ENCODE measurements around the gene DLG1.

DNA sequence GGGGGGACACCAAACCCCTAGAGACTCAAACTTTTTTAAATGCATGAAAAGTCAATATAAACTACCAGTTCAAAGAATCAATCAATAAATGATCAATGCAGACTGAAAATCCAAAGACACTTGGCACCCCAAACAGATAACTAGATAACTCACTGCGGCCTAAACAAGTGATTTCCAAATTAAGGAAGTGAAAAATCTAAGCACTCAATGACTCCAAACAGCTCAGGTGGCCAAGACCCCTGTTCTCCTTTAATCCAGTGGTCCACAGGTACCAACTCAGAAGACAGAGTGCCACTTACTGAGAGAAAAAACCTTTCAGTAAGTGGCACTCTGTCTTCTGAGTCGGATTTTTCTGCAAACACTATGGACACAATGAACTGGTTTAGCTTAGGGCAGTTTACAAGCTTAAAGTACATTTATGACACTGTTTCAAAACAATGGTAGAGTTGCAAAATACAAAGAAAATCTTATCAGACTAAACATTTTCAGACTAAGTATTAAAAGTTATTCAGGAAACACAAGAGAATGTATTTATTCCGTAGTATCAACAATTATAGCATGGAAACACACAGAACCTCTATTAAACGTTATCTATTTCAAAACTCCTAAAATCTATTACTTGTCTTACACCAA lies 4.7 kb downstream of the DLG1 start:
- TF ChIP-seq, protein P1, sequence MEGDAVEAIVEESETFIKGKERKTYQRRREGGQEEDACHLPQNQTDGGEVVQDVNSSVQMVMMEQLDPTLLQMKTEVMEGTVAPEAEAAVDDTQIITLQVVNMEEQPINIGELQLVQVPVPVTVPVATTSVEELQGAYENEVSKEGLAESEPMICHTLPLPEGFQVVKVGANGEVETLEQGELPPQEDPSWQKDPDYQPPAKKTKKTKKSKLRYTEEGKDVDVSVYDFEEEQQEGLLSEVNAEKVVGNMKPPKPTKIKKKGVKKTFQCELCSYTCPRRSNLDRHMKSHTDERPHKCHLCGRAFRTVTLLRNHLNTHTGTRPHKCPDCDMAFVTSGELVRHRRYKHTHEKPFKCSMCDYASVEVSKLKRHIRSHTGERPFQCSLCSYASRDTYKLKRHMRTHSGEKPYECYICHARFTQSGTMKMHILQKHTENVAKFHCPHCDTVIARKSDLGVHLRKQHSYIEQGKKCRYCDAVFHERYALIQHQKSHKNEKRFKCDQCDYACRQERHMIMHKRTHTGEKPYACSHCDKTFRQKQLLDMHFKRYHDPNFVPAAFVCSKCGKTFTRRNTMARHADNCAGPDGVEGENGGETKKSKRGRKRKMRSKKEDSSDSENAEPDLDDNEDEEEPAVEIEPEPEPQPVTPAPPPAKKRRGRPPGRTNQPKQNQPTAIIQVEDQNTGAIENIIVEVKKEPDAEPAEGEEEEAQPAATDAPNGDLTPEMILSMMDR (IDR thresholded peaks at IDR 0.05), result no peak
- no peak for TF ChIP-seq POLR2AphosphoS5 (IDR thresholded peaks at IDR 0.05)
- no peak for TF ChIP-seq POLR2A (IDR thresholded peaks at IDR 0.05)
- TF ChIP-seq EP300 (IDR thresholded peaks at IDR 0.05), result no peak

Measured in stomach (tissue), 4 donors.